GM19467 (cell line): ENCODE data around the gene FAM217B.
A peak's percentile ranks its signal among the peaks of the same experiment; 100 is the strongest.

Source experiments
- ATAC-seq: cut with Tn5 transposase; IDR thresholded peaks from one replicate; pipeline ENCODE4 v1.9.1; 2021; ENCODE audit warnings: mild to moderate bottlenecking, moderate library complexity; ENCODE audit not compliant: unreplicated experiment

The FAM217B gene, protein sequence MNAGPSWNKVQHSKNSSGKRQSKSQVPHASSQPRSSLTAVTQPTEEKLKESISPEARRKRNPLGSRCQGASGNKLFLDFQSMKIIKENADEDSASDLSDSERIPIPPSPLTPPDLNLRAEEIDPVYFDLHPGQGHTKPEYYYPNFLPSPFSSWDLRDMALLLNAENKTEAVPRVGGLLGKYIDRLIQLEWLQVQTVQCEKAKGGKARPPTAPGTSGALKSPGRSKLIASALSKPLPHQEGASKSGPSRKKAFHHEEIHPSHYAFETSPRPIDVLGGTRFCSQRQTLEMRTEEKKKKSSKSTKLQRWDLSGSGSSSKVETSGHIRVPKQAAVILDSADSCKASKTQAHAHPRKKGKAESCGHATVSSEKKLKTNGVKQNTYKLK

DNA sequence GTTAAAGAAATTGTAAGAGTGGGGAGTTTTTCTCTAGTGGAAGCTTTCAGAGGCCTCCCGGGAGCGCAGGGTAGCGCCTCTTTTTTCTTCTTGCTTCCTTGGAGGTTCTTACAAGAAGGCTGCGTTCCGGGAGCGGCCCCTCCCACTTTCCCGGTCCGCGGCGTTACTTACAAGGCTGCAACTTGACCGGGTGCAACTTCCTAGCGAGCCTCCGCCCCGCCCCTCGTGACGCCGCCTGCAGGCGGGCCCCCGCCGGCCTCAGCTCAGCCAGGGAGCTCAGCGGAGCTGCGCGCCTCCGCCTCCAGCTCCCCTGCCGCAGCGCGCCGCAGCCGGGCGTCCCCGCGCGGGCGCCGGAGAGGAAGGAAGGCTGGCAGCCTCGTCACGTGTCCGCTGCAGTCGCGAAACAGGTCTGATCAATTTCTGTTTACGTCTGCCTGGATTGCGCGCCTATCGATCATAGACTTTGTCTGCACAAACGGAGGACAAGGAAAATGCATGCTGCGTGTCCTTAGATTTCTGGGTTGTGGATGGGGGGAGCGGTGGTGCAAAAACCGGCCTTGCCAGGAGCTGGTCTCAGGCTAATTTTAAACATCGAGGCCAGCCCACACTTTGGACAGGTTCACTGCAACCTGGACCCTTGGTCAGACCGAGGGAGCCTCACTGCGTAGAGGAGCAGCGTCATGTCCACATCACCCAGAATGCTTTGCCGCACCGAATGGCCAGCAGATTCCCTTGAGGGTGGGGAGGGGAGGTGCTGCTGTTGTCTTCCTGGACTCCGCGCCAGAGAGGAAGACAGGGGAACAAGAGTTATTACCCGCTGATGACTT lies at the start of gene FAM217B, which contains the start of gene PPP1R3D:
FAM217B (plus strand) TSS at position 261 of the 827 bp plus-strand sequence. CDS start 3,555 bp downstream, outside the sequence.
PPP1R3D (minus strand) TSS at position 177 of the 827 bp plus-strand sequence. CDS start 374 bp downstream, outside the sequence.
- ATAC-seq = peak; percentile 88

DNA sequence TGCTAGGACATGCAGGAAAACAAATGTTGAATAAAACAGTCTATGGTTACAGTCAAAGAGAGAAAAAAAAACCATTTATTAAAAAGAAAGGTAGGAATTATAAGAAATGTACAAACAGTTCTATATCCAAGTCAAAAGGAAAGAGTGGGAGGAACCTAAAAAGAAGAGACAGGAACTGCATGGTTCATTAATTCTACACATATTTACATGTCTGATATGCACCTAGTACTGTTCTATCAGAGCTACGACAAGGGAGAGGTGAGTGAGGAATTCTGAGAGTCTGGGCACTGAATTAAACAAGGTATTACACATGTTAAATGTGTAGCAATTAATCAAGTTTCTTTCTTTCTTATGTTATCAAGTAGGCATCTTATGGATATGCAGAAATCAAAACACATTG lies 48.6 kb upstream of the FAM217B start:
- ATAC-seq = no peak

DNA sequence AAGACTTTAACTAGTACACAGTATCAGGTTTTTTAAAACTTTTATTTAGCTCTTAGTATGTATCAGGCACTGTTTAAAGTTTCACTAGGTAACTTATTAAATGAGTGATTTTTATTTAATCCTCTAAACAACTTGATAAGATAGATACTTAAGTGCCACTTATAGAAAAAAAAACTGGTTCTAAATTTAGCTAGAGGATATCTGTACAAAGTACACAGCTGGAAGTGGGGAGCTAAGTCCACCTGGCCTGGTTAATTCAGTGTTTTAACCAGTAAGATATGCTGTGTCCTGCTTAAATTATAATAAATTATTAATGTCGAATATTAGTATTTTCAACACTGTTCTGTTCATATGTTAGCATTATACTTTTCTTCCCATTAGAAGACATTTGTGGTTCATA lies 44.3 kb upstream of the FAM217B start:
- no peak for ATAC-seq

DNA sequence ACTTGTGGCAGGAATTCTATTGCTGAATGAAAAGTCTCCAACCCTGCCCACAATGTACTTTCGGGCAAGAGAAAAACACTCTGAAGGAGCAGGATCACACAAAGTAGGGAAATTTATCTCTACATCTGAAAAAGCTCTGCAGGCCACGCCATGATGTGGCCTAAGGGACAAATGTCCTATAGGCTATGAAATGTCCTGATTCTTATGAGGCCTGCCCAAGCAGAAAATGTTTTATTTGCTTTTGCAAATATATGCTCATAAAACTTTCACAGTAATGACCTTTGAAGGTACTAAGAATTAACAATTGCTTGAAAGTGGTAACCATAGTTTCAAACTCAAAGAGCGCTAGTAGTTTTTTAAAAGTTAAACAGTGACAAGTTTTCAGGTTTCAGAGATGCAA lies 37.7 kb upstream of the FAM217B start:
- no peak for ATAC-seq

DNA sequence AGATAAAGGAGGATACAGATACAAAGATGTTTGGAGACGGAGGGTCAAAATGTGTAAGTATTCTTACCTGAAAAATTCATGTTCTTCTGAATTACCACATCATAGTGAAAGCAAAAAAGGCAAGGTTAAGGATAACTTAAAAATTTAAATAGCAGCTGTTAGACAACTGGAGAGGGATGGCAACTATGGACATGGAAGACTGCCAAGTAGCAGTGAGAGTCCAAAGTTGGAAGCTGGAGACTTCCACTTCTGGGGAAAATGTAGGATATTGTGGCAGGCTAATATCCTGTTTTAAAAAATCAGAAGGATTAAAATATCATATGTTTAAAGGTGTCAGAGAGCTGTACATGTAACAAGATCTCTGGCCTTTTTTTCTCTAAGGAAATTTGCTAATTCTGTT lies 36.6 kb upstream of the FAM217B start:
- no peak for ATAC-seq

DNA sequence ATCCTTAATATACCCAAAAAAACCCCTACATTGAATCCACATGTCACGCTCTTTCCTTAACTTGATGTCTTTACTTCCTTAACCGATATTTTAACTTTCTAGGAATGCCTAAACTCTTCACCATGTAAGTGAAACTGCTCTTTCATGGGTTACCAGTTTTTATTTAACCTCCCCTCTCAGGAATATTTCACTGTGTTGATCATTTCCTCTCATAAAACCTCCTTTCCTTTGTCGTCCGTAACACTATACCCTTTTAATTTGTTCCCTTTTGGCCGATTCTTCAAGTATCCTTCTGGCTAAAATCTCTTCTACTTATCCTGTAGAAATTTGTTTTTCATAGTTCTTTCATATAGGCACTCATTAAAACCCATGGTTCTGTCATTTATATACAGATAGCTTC lies 31.3 kb upstream of the FAM217B start:
- ATAC-seq = no peak

DNA sequence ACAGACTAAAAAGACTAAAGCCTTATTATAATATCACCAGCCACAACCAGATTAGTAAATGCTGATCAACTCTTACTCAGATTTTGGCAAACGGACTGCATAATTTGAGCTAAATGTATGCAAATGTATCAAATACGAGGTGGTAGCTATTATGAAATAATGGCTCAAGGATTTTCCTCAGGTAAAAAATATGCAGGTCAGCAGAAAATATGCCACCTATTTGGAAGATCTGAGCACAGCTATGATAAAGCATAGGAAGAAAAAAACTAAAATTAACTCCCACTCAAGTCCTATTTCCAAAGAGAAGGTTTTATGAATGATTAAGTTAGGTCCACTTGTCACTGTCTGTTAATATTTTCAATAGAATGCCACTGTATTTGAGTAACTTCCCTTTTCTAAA lies 29.1 kb upstream of the FAM217B start:
- ATAC-seq = no peak

DNA sequence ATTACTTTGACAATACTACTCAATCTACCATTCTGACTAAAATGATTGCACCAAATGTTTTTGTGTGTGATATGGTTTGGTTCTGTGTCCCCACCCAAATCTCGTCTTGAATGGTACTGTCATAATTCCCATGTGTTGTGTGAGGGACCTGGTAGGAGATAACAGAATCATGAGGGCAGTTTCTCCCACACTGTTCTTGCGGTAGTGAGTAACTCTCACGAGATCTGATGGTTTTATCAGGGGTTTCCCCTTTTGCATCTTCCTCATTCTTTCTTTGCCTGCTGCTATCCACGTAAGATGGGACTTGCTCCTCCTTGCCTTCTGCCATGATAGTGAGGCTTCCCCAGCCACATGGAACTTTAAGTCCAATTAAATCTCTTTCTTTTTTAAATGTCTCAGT lies 27.6 kb upstream of the FAM217B start:
- no peak for ATAC-seq

DNA sequence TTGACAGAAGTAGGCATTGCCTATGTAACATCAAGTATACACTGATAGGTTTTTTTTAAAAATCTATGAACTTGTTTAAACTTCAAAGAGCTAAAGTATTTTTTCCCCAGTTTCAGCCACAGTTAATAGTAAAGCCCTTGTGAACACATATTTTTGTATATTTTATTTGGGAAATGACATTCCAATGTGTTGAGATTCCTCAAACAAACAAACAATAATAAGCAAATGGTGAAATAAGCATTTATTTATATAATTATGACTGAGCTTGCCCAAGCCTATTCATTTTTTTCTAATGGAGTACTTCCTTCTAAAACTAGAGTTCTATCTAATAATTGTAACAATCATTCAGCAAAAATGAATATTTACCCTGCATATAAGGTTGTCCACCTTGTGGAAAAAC lies 19.2 kb upstream of the FAM217B start:
- ATAC-seq = no peak

DNA sequence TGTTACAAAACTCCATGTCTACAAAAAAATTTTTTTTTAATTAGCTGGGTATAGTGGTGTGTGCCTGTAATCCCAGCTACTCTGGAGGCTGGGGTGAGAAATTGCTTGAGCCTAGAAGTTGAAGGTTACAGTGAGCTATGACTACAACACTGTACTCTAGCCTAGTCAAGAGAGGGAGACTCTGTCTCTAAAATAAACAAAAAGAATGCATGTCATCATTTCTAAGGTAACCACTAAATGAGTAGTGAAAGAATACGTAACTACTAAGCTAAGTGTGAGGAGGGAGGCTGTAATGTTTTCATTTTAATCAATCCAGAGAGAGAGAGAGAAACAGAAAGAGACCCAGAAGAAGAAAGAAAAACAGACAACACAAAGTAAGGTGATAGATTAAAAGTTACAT lies 16.7 kb upstream of the FAM217B start:
- no peak for ATAC-seq

DNA sequence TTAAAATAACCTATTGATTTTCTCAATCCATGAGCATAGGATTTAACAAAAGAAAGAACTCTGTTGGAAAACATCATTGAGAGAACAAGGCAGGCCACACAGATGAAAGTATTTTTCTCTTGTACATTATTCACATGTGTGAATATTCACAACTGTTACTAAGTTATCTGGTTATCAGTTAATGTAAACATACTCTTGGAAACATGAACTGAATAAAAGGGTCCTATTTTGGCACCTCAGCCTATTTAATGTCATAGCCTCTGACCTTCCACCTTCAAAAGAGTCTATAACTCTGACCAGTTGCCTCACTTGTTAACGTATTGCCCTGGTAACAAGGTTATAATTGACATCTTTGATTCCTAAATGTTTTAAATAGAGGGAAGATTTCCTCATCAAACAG lies 14.8 kb upstream of the FAM217B start:
- no peak for ATAC-seq

DNA sequence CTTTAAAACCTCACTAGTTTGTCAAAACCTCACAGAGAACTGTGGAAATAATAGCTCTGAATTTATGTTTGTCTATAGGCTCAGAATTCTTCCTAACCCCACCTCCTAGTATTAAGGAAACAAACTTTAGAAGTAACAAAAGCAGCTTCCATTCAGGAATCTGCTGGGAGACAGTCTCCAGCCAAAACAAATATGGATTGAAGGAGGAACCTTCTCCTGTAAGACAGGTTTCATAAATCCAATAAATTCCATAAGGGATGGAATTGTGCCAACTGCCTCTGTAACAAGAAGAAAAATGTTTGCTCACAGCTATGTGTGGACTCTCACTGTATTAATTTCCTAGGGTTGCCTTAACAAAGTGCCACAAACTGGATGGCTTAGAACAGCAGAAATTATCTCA lies 14.3 kb upstream of the FAM217B start:
- no peak for ATAC-seq

DNA sequence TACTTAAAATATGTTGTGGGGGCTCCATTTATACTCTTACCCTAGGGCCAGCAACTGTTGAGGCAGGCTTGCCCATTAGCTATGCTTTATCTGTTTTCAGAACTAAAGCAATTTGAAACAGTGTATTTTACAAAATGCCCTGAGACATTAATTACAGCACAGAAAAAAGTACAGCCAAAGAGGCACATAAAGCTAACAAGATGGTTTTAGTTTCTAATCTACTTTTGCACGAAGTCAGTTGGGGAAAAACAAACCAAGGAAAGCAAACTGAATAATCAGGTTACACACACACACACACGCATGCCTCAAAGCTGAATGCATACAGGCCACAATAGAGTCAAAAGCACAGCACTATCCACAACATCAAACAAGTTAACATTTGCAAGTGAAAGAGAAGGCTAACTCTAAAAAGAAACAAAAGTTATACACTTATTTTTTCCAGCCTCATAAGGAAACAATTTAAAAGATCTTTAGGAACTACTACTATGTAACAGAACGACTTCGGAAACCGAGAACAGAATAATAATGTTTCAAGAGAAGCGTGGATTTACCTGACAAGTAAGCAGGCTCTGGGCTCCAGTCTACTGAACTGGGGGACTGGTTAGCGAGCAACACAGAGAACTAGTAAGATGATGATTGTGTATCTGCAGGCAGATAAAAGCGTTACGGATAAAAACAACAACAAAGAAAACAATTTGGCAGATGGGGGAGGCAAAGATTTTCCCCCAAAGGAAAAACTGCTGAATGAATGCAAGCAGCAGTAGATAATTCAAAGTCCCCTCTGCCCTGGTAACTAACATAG lies 8.5 kb upstream of the FAM217B start:
- no peak for ATAC-seq

DNA sequence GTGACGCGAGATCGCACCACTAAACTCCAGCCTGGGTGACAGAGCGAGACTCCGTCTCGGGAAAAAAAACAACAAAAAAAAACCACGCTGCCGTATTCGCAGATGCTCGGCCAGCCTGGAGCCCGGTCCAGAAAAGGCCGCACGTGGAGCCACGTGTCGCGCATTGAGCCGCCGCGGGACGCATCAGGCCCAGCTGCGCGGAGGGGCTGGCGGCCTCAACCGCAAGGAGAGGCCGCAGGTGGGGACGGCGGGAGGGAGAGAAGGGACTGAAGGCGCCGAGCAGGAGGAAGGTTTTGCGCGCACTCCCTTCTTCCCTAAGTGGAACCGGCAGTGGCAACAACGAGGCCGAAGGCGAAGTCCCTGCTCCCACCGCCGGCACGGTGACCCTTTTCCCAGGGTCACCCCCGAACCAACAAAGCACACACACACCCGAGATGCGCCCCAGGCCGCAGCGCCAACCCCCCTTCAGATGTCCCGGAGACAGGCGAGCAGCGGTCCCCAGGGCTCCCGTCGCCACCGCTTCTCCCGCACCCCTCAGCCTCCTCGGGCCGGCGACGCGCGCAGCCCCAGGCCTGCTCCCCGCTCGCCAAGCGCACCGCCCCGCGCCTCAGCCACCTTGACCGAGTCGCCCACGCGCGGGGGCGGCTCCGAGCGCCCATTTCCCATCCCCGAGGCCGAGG lies 7.4 kb upstream of the FAM217B start:
- ATAC-seq = no peak

DNA sequence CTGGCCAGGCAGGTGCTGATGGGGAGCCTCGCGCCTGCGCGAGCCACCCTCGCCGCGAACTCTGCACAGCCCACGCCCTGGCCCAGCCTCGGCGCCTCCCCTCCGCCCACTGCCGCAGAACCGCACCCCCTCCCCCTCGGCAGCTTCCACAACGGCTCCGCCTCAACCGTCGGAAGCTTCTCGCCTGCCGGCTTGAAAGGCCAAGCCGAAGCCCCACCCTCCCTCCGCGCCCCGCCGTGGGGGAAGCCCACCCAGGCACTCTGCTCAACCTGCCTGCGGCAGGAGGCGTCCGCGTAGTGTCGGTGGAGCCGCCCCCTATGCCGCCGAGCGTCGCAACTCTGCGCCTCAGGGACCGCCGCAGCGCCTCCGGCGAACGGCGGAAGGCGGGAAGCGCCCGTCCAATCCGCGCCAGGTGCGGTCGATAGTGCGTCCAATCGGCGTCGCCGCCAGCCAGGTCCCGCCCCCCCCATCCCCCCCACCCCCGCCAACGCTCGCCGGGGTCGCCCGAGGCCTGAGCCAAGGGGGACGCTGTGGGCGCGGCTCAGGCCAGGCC lies 6.8 kb upstream of the FAM217B start, which contains the start of gene SYCP2:
SYCP2 (minus strand) TSS at position 342 of the 553 bp plus-strand sequence. CDS start 11,224 bp downstream, outside the sequence.
- no peak for ATAC-seq

DNA sequence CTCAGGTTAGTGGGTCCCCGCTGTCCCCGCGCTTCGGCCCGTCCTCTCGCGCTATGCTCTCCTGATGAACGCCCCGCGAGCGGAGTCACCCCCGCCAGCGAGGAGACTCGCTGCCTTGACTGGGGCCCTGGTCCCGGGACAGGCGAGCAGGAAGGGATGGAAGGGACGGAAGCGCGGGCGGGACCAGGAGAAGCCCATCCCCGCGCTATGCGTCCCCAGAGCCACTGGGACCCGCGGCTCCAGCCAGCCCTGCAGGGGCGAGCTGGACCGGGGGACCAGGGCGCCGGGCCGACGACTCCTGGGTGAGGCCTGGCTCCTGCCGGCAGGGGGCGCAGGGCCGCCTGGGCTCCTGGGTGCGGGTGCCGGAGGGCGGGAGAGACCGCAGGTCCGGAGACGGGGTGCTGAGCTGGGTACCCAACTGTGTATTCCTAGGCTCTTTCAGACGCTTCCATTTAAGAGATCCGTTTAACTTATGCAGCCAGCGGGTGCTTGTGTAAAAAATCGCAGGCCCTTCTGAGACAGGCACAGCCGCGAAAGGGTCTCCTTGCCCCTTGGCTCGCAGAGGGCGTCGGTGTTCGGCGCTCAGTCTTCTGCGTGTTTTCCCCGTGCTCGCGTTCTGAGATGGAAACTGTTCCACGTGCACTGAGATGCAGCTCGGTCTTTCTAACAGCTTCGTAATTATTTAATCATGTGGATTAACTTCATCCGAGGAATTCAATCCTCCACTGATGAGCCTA lies 6.2 kb upstream of the FAM217B start:
- ATAC-seq = peak; percentile 87

DNA sequence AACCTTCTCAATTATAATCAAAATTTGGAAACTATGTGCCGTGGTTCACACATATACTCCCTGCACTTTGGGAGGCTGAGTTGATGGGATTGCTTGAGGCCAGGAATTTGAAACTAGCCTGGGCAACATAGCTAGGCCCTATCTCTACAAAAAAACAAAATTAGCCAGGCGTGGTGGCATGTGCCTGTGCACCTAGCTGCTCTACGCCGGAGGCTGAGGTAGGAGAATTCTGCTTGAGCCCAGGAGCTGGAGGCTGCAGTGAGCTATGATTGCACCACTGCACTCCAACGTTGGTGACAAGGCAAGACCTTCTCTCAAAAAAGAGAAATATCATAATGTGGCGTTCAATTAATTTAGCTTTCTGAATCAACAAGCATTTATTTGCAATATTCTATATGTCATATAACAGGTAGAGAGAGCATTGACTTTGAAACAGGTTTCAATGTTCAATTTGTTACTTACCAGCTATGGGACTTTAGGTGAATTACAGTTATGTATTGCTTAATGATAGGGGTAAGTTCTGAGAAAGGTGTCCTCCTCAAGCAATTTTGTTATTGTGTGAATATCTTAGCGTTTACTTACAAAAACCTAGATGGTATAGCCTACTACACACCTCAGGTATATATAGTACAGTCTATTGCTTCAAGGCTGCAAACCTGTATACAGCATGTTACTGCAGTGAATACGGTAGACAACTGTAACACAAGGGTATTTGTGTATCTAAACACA lies 4.6 kb upstream of the FAM217B start:
- ATAC-seq = no peak

DNA sequence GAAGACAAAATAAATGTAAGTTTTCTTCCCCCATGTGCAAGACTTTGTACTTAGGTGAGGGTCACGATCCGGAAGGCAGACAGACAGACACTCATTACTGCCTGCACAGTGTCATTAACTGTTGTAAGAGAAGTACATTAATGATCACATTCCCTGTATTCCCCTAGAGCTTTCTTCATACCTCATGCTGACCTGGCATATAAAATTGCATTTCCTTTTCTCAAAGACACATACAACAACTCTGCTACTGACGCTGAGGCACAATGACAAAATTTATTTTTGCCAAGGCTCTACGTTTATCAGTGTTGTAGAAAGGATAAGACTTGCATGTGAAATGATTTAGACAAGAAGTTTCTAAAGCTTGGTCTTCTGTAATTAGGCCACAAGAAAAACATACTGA lies 3.8 kb upstream of the FAM217B start:
- ATAC-seq = no peak

DNA sequence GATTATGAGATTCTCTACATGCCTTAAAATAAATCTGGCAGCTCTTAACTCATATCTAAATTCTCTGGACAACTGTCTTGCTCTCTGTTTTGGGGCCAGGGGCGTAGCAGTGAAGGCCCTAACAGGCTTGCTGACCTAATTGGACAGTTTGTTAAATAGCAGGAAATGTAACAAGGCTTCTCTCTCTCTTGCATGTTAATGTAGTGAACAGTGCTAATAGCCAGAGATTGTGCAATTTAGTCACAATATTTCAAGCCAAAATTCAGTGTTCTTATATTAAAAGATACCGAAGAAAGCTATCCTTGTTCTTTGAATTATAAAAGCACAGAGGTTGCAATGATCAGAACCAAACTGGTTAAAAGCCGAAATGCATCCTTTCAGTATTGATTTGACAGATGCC lies 3.0 kb upstream of the FAM217B start:
- ATAC-seq = no peak
